ENCODE measurements around the gene BLACAT1. TPM values are rescaled to one million over a fixed set of nuclear protein-coding genes. Genes with fewer than 3 reads are reported as not detected.

Gene BLACAT1
- total RNA-seq, 1 donor from 2014 or later, result 1.1 TPM

DNA sequence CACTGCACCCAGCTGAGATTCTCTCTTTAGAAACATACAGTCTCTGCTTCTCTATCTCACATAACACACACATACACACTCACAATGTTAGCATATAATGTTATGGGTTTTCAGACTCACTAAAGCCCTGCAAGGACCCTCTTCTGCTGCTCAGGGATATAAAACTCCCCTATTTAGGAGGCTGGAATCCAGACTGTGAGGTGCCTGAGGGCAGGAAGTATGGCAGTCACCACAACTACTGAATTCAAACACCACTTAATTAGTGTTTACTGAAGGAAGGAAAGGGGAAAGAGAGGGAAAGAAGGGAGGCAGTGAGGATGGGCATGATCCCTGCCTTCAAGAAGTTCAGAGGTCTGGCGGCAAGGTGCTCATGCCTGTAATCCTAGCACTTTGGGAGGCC, 40.8 kb upstream of the BLACAT1 start:
- TF ChIP-seq, protein P1, sequence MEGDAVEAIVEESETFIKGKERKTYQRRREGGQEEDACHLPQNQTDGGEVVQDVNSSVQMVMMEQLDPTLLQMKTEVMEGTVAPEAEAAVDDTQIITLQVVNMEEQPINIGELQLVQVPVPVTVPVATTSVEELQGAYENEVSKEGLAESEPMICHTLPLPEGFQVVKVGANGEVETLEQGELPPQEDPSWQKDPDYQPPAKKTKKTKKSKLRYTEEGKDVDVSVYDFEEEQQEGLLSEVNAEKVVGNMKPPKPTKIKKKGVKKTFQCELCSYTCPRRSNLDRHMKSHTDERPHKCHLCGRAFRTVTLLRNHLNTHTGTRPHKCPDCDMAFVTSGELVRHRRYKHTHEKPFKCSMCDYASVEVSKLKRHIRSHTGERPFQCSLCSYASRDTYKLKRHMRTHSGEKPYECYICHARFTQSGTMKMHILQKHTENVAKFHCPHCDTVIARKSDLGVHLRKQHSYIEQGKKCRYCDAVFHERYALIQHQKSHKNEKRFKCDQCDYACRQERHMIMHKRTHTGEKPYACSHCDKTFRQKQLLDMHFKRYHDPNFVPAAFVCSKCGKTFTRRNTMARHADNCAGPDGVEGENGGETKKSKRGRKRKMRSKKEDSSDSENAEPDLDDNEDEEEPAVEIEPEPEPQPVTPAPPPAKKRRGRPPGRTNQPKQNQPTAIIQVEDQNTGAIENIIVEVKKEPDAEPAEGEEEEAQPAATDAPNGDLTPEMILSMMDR (IDR thresholded peaks at IDR 0.05; ENCODE audit: partially characterized antibody, unreplicated experiment), result no peak
- DNase-seq, result no peak
- peaks cover 18% of the 10 kb centered on the region for H3K4me1 Mint-ChIP-seq (ENCODE audit: low read depth, unreplicated experiment)
- no peaks in the 10 kb centered on the region for H3K9me3 Mint-ChIP-seq (ENCODE audit: unreplicated experiment)
- H3K27ac Mint-ChIP-seq (ENCODE audit: unreplicated experiment), result no peak overlapping the region
- peaks cover 7% of the 10 kb centered on the region for H3K27me3 Mint-ChIP-seq (ENCODE audit: unreplicated experiment)
- no peaks in the 10 kb centered on the region for H3K36me3 Mint-ChIP-seq (ENCODE audit: unreplicated experiment)
- no peak overlapping the region for H3K4me3 Mint-ChIP-seq (ENCODE audit: unreplicated experiment)

GRCh38 chr1:205495237-205495823, 39.5 kb upstream of the BLACAT1 start:
- TF ChIP-seq, protein P1 (IDR thresholded peaks at IDR 0.05; ENCODE audit: partially characterized antibody, unreplicated experiment), result no peak
- no peak overlapping the region for H3K4me3 Mint-ChIP-seq (ENCODE audit: unreplicated experiment)
- DNase-seq, result no peak

GRCh38 chr1:205494115-205494514, 38.3 kb upstream of the BLACAT1 start:
- Mint-ChIP-seq H3K9me3 (ENCODE audit: unreplicated experiment) (no peaks in the 10 kb centered on the region), H3K36me3 (ENCODE audit: unreplicated experiment) (no peaks in the 10 kb centered on the region), H3K27me3 (ENCODE audit: unreplicated experiment) (peaks cover 5% of the 10 kb centered on the region), H3K4me3 (ENCODE audit: unreplicated experiment) (no peak overlapping the region), H3K4me1 (ENCODE audit: low read depth, unreplicated experiment) (peaks cover 15% of the 10 kb centered on the region), H3K27ac (ENCODE audit: unreplicated experiment) (no peak overlapping the region)
- no peak for DNase-seq
- TF ChIP-seq, protein P1 (IDR thresholded peaks at IDR 0.05; ENCODE audit: partially characterized antibody, unreplicated experiment), result no peak

More at GRCh38 chr1:205495237-205495823, 39.5 kb upstream of the BLACAT1 start:
- Mint-ChIP-seq H3K36me3 (ENCODE audit: unreplicated experiment) (no peaks in the 10 kb centered on the region), H3K9me3 (ENCODE audit: unreplicated experiment) (no peaks in the 10 kb centered on the region), H3K27ac (ENCODE audit: unreplicated experiment) (peak overlapping the region; percentile 8), H3K27me3 (ENCODE audit: unreplicated experiment) (peaks cover 5% of the 10 kb centered on the region), H3K4me1 (ENCODE audit: low read depth, unreplicated experiment) (peaks cover 16% of the 10 kb centered on the region)

- DNase-seq, result no peak
- no peaks in the 10 kb centered on the region for H3K9me3 Mint-ChIP-seq (ENCODE audit: unreplicated experiment)
- no peak overlapping the region for H3K4me3 Mint-ChIP-seq (ENCODE audit: unreplicated experiment)
- H3K36me3 Mint-ChIP-seq (ENCODE audit: unreplicated experiment), result no peaks in the 10 kb centered on the region
- TF ChIP-seq, protein P1 (IDR thresholded peaks at IDR 0.05; ENCODE audit: partially characterized antibody, unreplicated experiment), result no peak
- no peak overlapping the region for H3K27ac Mint-ChIP-seq (ENCODE audit: unreplicated experiment)
- peaks cover 15% of the 10 kb centered on the region for H3K4me1 Mint-ChIP-seq (ENCODE audit: low read depth, unreplicated experiment)
- H3K27me3 Mint-ChIP-seq (ENCODE audit: unreplicated experiment), result peaks cover 2% of the 10 kb centered on the region
Measured at GRCh38 chr1:205493241-205494085, 37.6 kb upstream of the BLACAT1 start.

GRCh38 chr1:205492774-205493173, 36.9 kb upstream of the BLACAT1 start:
- H3K9me3 Mint-ChIP-seq (ENCODE audit: unreplicated experiment), result no peaks in the 10 kb centered on the region
- no peak for DNase-seq
- peaks cover 2% of the 10 kb centered on the region for H3K27me3 Mint-ChIP-seq (ENCODE audit: unreplicated experiment)
- no peak overlapping the region for H3K4me3 Mint-ChIP-seq (ENCODE audit: unreplicated experiment)
- peaks cover 15% of the 10 kb centered on the region for H3K4me1 Mint-ChIP-seq (ENCODE audit: low read depth, unreplicated experiment)
- H3K36me3 Mint-ChIP-seq (ENCODE audit: unreplicated experiment), result no peaks in the 10 kb centered on the region
- H3K27ac Mint-ChIP-seq (ENCODE audit: unreplicated experiment), result no peak overlapping the region
- TF ChIP-seq, protein P1 (IDR thresholded peaks at IDR 0.05; ENCODE audit: partially characterized antibody, unreplicated experiment), result no peak

All from glutamatergic neuron (in vitro differentiated cells).